Neural progenitor cell (in vitro differentiated cells): ENCODE data around the gene INPP4B. TPM values are rescaled to one million over a fixed set of nuclear protein-coding genes. Genes with fewer than 3 reads are reported as not detected.

ENCODE experiments used
- DNase-seq: peaks from one replicate; pipeline ENCODE4 v3.0.0-alpha.2; 2016; ENCODE audit warnings: low spot score
- H2AFZ ChIP-seq: fragments of 200-600 bp; sonication (generic); replicated peaks from 2 replicates; pipeline ENCODE4 v1.6.1; 2016; ENCODE audit warnings: antibody characterized with exemption
- H3F3A ChIP-seq: fragments of 200-600 bp; sonication (generic); 2 replicates; pipeline ENCODE4 v1.6.1; 2016; ENCODE audit warnings: antibody characterized with exemption, low read depth
- H3K27ac ChIP-seq: fragments of 200-600 bp; sonication (generic); 2 replicates; pipeline ENCODE4 v1.5.1; 2016; ENCODE audit warnings: mild to moderate bottlenecking
- H3K27me3 ChIP-seq: fragments of 200-600 bp; sonication (generic); 2 replicates; pipeline ENCODE4 v1.6.1; 2016; ENCODE audit warnings: mild to moderate bottlenecking, moderate library complexity
- H3K36me3 ChIP-seq: fragments of 200-600 bp; sonication (generic); 2 replicates; pipeline ENCODE4 v1.5.1; 2016
- H3K4me1 ChIP-seq: fragments of 200-600 bp; sonication (generic); 2 replicates; pipeline ENCODE4 v1.6.1; 2016; ENCODE audit warnings: mixed run types
- H3K4me2 ChIP-seq: fragments of 200-600 bp; sonication (generic); 2 replicates; pipeline ENCODE4 v1.6.1; 2016
- H3K4me3 ChIP-seq: fragments of 200-600 bp; sonication (generic); 2 replicates; pipeline ENCODE4 v1.5.1; 2016
- H3K79me2 ChIP-seq: fragments of 200-600 bp; sonication (generic); 2 replicates; pipeline ENCODE4 v1.6.1; 2016; ENCODE audit warnings: low read depth
- H3K9ac ChIP-seq: fragments of 200-600 bp; sonication (generic); 2 replicates; pipeline ENCODE4 v1.6.1; 2016
- H3K9me3 ChIP-seq: fragments of 200-600 bp; sonication (generic); 2 replicates; pipeline ENCODE4 v1.5.1; 2016; ENCODE audit warnings: low read depth
- H4K20me1 ChIP-seq: fragments of 200-600 bp; sonication (generic); 2 replicates; pipeline ENCODE4 v1.6.1; 2016; ENCODE audit warnings: low read depth
- H3K27ac Mint-ChIP-seq: 3 replicates; pipeline ENCODE4 v1.8.0; 2021; ENCODE audit warnings: mixed read lengths
- H3K27me3 Mint-ChIP-seq: 2 replicates; pipeline ENCODE4 v1.8.0; 2022; ENCODE audit warnings: low read depth, mild to moderate bottlenecking, inconsistent platforms, moderate library complexity, mixed read lengths; ENCODE audit not compliant: insufficient read depth
- H3K36me3 Mint-ChIP-seq: 3 replicates; pipeline ENCODE4 v1.8.0; 2021; ENCODE audit warnings: mixed read lengths
- H3K4me1 Mint-ChIP-seq: 3 replicates; pipeline ENCODE4 v1.8.0; 2021; ENCODE audit warnings: mixed read lengths
- H3K4me3 Mint-ChIP-seq: 3 replicates; pipeline ENCODE4 v1.8.0; 2021; ENCODE audit warnings: mild to moderate bottlenecking, moderate library complexity, mixed read lengths
- H3K9me3 Mint-ChIP-seq: 3 replicates; pipeline ENCODE4 v1.8.0; 2020; ENCODE audit warnings: mixed read lengths
- CTCF ChIP-seq: fragments of 200-600 bp; sonication (generic); IDR thresholded peaks from 2 replicates; pipeline ENCODE4 v1.5.1; 2017; ENCODE audit warnings: antibody characterized with exemption, mild to moderate bottlenecking
- EZH2 ChIP-seq: fragments of 200-600 bp; sonication (generic); IDR thresholded peaks from 2 replicates; pipeline ENCODE4 v1.6.1; 2017; ENCODE audit warnings: antibody characterized with exemption, mild to moderate bottlenecking, moderate library complexity
- EZH2phosphoT487 ChIP-seq: fragments of 200-600 bp; sonication (generic); IDR thresholded peaks from 2 replicates; pipeline ENCODE4 v1.6.1; 2017; ENCODE audit warnings: antibody characterized with exemption
- total RNA-seq: library from RNA; depleted of rRNA; stranded (reverse); fragments of >200 nt; gene quantifications from 2 replicates; pipeline ENCODE4 v1.2.3, GENCODE V29; 2015; ENCODE audit warnings: low replicate concordance

The INPP4B gene
- total RNA-seq, 1 donor from 2014 or later: 1.3 TPM

- Histone ChIP-seq H2AFZ (no peak overlapping the region), H3F3A (no peaks in the 10 kb centered on the region), H3K9me3 (no peaks in the 10 kb centered on the region), H3K79me2 (no peaks in the 10 kb centered on the region), H4K20me1 (no peaks in the 10 kb centered on the region), H3K4me2 (no peak overlapping the region), H3K4me3 (no peak overlapping the region), H3K9ac (no peak overlapping the region), H3K27me3 (no peaks in the 10 kb centered on the region), H3K4me1 (no peaks in the 10 kb centered on the region), H3K27ac (no peak overlapping the region), H3K36me3 (no peaks in the 10 kb centered on the region)
- Mint-ChIP-seq H3K9me3 (no peaks in the 10 kb centered on the region), H3K27me3 (peaks cover 2% of the 10 kb centered on the region), H3K4me1 (no peaks in the 10 kb centered on the region), H3K36me3 (no peaks in the 10 kb centered on the region), H3K27ac (no peak overlapping the region), H3K4me3 (no peak overlapping the region)
- TF ChIP-seq CTCF: no peak
- no peak for TF ChIP-seq EZH2
- TF ChIP-seq EZH2phosphoT487: no peak
- DNase-seq: no peak
Measured at GRCh38 chr4:142144813-142145212, 701.3 kb downstream of the INPP4B start.

- H3K4me1 Mint-ChIP-seq: no peaks in the 10 kb centered on the region
- H3K36me3 ChIP-seq: no peaks in the 10 kb centered on the region
- H2AFZ ChIP-seq: no peak overlapping the region
- H3K27me3 Mint-ChIP-seq: no peaks in the 10 kb centered on the region
- no peaks in the 10 kb centered on the region for H3K79me2 ChIP-seq
- H3K27me3 ChIP-seq: no peaks in the 10 kb centered on the region
- H3F3A ChIP-seq: no peaks in the 10 kb centered on the region
- H3K9ac ChIP-seq: no peak overlapping the region
- no peak overlapping the region for H3K4me2 ChIP-seq
- no peaks in the 10 kb centered on the region for H3K9me3 Mint-ChIP-seq
- DNase-seq: no peak
- no peak overlapping the region for H3K27ac ChIP-seq
- H3K4me3 Mint-ChIP-seq: no peak overlapping the region
- H3K27ac Mint-ChIP-seq: no peak overlapping the region
- H3K4me3 ChIP-seq: no peak overlapping the region
- no peaks in the 10 kb centered on the region for H3K36me3 Mint-ChIP-seq
- no peaks in the 10 kb centered on the region for H4K20me1 ChIP-seq
- no peak for TF ChIP-seq EZH2
- TF ChIP-seq CTCF: no peak
- no peak for TF ChIP-seq EZH2phosphoT487
- no peaks in the 10 kb centered on the region for H3K4me1 ChIP-seq
- H3K9me3 ChIP-seq: no peaks in the 10 kb centered on the region
Measured at GRCh38 chr4:142142366-142143054, 703.6 kb downstream of the INPP4B start.

- Mint-ChIP-seq H3K4me1 (no peaks in the 10 kb centered on the region), H3K27me3 (peaks cover 3% of the 10 kb centered on the region), H3K27ac (no peak overlapping the region), H3K4me3 (no peak overlapping the region), H3K9me3 (no peaks in the 10 kb centered on the region), H3K36me3 (no peaks in the 10 kb centered on the region)
- no peaks in the 10 kb centered on the region for H3K9me3 ChIP-seq
- H3F3A ChIP-seq: no peaks in the 10 kb centered on the region
- H3K4me2 ChIP-seq: no peak overlapping the region
- DNase-seq: no peak
- no peak overlapping the region for H3K9ac ChIP-seq
- H4K20me1 ChIP-seq: no peaks in the 10 kb centered on the region
- TF ChIP-seq EZH2phosphoT487 (no peak), EZH2 (no peak), CTCF (no peak)
- H2AFZ ChIP-seq: no peak overlapping the region
- H3K4me1 ChIP-seq: no peaks in the 10 kb centered on the region
- H3K27me3 ChIP-seq: no peaks in the 10 kb centered on the region
- H3K4me3 ChIP-seq: no peak overlapping the region
- H3K79me2 ChIP-seq: no peaks in the 10 kb centered on the region
- no peaks in the 10 kb centered on the region for H3K36me3 ChIP-seq
- H3K27ac ChIP-seq: no peak overlapping the region
Measured at GRCh38 chr4:142141224-142141623, 704.9 kb downstream of the INPP4B start.
